HL-60/S4 (cell line): ENCODE measurements around the gene TJP2.

Experiments
- in situ Hi-C: fragments of 300-500 bp; cut with MboI; formaldehyde crosslinking; loops from 2 replicates; pipeline ENCODE4 v1.14.3; 2022; ENCODE audit warnings: low sequenced_read_pairs

The TJP2 gene

DNA sequence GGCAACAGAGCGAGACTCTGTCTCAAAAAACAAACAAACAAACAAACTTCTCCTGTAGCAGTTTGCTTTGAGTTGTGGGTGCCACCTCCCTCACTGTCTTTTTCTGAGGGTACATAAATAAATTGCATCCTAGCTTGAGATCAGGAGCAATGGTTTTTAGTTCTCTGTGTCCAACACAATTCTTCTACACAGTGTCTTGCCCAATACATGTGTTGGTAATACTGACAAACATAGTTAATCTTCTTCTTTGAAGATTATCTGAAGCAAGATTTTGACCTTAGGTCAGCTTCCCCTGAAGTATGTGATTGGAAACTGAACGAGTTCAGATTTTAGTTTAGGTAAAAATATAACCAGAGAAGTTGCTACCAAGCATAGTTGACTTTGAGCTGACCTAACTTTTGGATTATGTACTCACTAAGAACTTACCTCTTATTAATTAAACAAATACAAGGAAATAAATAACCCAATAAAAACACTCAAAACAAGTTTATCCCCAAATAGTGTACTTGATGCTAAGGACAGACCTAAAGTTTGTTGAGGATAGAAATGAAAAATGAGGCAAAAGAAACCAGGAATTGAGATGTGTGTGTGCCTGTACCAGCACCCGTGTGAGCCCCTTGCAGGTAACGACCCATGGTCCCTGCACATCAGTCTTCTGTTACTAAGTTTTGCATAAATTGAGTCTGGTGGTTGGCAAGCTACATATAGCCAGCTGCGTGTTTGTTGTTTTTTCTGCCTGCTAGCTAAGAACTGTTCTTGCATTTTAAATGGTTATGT, 16.2 kb downstream of the TJP2 start:
- in situ Hi-C loops: loop anchor here (10.0 kb wide), 1 partner anchor 55 kb away; no protein-coding TSS in a partner anchor

GRCh38 chr9:69190863-69191181, 16.7 kb downstream of the TJP2 start:
- in situ Hi-C loops: loop anchor here (10.0 kb wide), 1 partner anchor 56 kb away; no protein-coding TSS in a partner anchor

- in situ Hi-C loops: loop anchor here (10.0 kb wide), 1 partner anchor 56 kb away; no protein-coding TSS in a partner anchor
Measured at GRCh38 chr9:69191231-69191630, 17.2 kb downstream of the TJP2 start.

DNA sequence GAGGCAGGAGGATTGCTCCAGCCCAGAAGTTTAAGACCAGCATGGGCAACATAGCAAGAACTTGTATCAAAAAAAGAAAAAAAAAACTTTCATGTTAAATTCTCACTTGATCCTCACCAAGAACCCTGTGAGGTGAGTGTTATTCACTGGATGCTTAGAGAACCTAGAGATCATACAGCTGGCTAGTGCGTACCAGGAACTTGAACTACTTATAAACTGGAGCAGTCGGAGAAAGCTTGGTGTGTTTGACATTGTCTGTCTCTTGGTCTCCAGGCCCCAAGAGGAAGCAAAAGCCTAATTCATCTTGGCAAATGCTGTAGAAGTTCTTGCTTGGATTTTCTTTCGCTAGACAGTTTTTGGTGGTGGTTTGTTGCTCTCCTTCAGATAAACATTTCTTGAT, 18.1 kb downstream of the TJP2 start:
- in situ Hi-C loops: loop anchor here (10.0 kb wide), 1 partner anchor 57 kb away; no protein-coding TSS in a partner anchor

DNA sequence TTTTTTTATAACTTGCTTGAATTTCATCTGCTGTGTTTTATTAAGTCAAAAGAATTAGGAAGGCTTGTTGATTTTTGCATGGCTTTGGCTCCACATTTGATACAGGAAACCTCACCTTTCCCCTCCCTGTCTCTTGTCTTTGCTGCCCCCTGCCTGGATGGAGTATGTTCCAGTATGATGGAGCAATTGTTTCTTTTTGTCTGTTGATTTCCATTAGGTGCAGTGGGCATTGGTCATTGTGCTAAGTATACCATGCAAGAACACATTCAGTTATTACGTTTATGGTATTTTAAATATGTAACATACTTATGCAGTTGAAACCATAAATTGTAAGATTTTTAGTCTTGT, 19.6 kb downstream of the TJP2 start:
- in situ Hi-C loops: loop anchor here (10.0 kb wide), 1 partner anchor 59 kb away; no protein-coding TSS in a partner anchor

DNA sequence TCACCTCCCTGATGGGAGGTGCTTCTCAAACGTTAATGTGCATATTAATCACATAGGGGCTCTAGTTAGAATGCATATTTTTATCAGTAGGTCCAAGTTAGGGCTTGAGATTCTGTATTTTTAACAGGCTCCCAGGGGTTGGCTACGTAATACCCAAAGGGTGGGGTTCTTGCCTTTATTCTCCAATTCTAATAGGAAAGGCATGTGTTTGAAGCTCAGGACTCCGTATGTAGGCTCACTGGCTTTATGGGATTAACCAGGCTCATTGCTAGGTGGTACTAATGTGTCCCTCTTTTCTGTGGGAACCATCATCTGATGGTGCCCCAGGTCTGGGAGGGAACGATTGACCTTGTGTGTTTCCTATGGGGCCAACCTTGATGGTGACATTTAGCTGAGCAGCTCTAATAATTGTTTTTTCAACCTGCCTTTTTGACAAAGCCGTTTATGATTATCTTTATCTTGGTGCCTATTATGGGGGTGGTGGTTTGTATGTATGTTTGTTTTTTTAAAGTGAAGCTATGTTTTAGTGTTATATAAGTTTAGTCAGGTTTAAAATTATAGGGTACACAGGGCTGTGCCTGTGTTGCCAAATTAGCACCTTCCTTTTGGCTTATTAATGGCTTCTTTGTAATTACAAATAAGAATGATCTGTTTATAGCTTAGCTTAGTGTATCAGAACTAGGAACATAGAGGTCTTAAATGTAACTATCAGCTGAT, 20.8 kb downstream of the TJP2 start:
- in situ Hi-C loops: loop anchor here (5.0 to 10.0 kb wide), 2 partner anchors 60 to 133 kb away; no protein-coding TSS in a partner anchor

- in situ Hi-C loops: loop anchor here (5.0 to 10.0 kb wide), 2 partner anchors 61 to 133 kb away; no protein-coding TSS in a partner anchor
Measured at GRCh38 chr9:69195668-69196067, 21.6 kb downstream of the TJP2 start.

GRCh38 chr9:69197687-69198086, 23.6 kb downstream of the TJP2 start:
- in situ Hi-C loops: loop anchor here (5.0 to 10.0 kb wide), 2 partner anchors 63 to 135 kb away; no protein-coding TSS in a partner anchor

DNA sequence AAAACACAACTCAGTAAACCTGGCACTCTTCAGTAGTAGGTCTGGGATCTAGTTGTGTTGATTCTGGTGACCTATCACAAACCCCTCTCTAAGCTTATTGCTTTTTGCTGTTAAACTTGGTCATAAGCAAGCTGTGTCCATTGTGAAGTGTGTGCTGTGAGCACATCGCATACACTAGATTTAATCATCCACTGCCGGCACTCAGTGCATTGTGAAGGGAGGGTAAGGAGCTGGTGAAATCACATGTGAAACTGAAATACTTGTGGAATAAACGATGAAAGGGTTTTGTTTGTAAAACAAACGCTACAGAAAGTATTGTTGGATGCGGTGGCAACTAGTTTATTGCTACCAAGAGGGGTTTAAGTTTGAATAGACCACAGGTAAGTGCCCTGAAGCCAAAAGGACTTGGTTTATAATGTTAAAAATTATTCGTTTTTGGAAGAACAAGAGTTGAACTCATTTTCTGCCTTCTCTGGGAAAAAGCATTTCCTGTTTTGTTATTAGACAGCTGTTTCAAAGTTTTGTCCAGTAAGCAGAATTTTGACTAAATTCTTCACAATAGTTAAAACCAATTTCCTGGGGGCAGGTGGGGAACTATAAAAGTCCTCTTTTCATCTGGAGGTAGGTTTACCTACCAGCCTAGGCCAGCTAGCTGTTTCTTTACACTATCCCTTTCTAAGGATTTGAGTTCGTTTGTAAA, 24.6 kb downstream of the TJP2 start:
- in situ Hi-C loops: loop anchor here (5.0 to 10.0 kb wide), 2 partner anchors 64 to 136 kb away; no protein-coding TSS in a partner anchor

GRCh38 chr9:69199769-69200470, 25.8 kb downstream of the TJP2 start:
- in situ Hi-C loops: loop anchor here (5.0 to 10.0 kb wide), 2 partner anchors 65 to 138 kb away; no protein-coding TSS in a partner anchor

- in situ Hi-C loops: no loop called here
Measured at GRCh38 chr9:69202556-69202955, 28.5 kb downstream of the TJP2 start.

GRCh38 chr9:69204326-69204725, 30.2 kb downstream of the TJP2 start:
- in situ Hi-C loops: no loop called here

DNA sequence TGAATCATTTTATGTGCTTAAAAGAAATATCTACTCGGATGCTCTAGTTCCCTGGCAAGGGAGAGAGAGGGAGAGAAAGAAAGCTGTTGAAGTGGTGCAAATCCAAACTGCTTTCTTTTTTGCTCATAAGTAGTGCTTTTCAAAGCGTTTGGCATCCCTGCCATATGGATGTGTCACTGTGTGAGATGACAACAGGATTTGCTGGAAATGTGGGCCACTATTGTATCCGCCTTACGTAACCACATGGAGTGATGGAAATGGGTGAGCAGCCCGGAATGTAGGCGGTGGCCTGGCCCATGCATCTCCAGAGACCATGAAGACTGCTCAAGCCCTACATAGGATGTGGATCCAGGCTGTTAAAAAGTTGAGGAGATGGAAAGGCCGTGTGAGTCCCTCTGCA, 30.8 kb downstream of the TJP2 start:
- in situ Hi-C loops: no loop called here

- in situ Hi-C loops: no loop called here
Measured at GRCh38 chr9:69206047-69206446, 32.0 kb downstream of the TJP2 start.

DNA sequence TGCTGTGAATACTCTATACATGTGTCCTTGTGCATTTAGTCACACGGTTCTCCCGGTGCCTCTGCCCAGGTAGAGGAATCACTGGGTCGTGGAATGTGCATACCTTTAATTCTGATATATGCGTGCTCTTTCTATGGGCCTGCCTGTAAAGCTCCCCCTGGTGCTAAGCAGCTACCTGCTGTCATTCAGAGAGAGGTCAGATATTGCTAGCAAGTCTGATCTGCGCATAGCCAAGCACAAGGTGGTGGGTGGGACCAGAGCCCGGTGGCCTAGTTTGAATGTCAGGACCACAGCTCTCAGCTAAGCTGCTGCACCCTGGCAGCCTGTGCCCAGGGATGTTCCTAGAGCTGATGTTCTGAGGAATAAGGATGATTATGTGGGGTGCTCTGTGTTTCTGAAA, 33.4 kb downstream of the TJP2 start:
- in situ Hi-C loops: no loop called here

- in situ Hi-C loops: no loop called here
Measured at GRCh38 chr9:69211424-69212036, 37.5 kb downstream of the TJP2 start.

- in situ Hi-C loops: no loop called here
Measured at GRCh38 chr9:69213647-69214046, 39.6 kb downstream of the TJP2 start.

DNA sequence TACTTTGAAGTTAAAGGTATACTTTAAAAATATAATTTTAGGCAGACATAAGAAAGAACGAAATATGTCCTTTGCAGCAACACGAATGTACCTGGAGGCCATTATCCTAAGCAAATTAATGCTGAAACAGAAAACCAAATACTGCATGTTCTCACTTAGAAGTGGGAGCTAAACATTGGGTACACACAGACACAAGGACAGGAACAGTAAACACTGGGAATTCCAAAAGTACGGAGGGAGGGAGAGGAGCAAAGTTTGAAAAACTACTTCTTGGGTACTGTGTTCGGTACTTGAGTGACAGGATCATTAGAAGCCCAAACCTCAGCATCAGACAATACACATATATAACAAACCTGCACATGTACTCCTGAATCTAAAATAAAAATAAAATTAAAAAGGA, 40.9 kb downstream of the TJP2 start:
- in situ Hi-C loops: no loop called here

GRCh38 chr9:69215774-69216485, 41.9 kb downstream of the TJP2 start:
- in situ Hi-C loops: no loop called here

DNA sequence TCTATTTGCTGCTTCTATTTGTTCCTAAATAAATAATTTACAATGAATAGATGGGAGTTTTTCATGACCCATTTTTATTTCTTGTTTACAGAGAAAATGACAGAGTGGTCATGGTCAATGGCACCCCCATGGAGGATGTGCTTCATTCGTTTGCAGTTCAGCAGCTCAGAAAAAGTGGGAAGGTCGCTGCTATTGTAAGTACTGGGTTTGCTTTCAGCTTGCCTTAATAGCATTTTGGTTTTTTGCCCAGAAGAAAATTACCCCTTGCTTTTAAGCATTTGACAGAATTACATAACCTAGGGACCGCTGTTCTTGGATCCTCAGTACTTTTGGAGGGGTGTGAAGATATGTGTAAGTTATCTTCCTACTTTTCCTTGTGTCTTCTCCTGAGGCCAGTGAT, 44.1 kb downstream of the TJP2 start:
- in situ Hi-C loops: no loop called here
